ENCODE measurements around the gene BTBD19.

GRCh38 chr1:44786138-44786840 is 22.0 kb upstream of the BTBD19 start:
- TF ChIP-seq CTCF (conservative IDR thresholded peaks at IDR 0.05; ENCODE audit: low read length) (peak; percentile 97), EZH2phosphoT487 (IDR thresholded peaks at IDR 0.05; ENCODE audit: borderline replicate concordance, low read depth, low read length) (no peak)
